SKM-1 (cell line): ENCODE results near the gene RGP1.

Experiments used
- DNase-seq: peaks from one replicate; lab custom pipeline; 2025; ENCODE audit not compliant: unreplicated experiment; lab: John Stamatoyannopoulos, UW

The RGP1 gene, protein sequence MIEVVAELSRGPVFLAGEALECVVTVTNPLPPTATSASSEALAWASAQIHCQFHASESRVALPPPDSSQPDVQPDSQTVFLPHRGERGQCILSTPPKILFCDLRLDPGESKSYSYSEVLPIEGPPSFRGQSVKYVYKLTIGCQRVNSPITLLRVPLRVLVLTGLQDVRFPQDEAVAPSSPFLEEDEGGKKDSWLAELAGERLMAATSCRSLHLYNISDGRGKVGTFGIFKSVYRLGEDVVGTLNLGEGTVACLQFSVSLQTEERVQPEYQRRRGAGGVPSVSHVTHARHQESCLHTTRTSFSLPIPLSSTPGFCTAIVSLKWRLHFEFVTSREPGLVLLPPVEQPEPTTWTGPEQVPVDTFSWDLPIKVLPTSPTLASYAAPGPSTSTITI

DNA sequence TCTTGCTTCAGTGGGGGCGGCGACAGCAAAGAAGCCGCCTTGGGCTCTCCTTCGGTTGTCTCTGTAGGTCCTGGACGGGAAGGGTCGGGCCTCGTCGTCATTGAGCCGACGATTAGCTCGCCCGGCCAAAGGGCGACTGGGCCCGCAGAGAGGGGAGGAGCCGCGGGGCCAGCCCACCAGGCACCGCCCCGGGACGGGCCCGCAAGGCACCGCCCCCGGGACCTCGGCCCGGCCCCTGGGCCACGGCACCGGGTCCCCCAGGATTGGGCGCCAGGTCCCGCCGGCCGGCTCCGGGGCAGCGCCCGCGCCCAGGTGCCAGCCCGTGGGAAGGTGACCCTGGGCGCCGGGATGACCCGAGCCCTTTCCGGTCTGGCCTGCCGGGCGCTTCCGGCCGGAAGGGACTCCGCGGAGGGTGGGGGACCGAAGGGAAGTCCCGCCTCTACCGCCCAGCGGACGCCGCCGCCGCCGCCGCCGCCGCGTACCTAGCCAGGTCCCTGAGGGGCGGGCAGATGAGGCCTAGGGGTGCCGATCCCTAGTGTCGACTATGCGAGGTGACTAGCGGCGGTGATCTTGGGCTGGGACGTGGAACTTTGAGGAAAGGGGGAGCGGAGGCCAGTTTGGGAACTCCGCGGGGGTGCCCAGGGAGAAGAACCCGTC, at the start of gene RGP1, which contains the start of gene GBA2:
RGP1 (plus strand) TSS at position 430 of the 657 bp plus-strand sequence. CDS start 469 bp downstream, outside the sequence.
GBA2 (minus strand) TSS at position 371 of the 657 bp plus-strand sequence. CDS start 524 bp downstream, outside the sequence.
- DNase-seq: peak; percentile 43

- DNase-seq: no peak
Observed at GRCh38 chr9:35700031-35700430, 49.1 kb upstream of the RGP1 start.

- no peak for DNase-seq
Observed at GRCh38 chr9:35700942-35701341, 48.1 kb upstream of the RGP1 start.

GRCh38 chr9:35702696-35703095, 46.4 kb upstream of the RGP1 start:
- no peak for DNase-seq

GRCh38 chr9:35703906-35704672, 45.0 kb upstream of the RGP1 start:
- no peak for DNase-seq

DNA sequence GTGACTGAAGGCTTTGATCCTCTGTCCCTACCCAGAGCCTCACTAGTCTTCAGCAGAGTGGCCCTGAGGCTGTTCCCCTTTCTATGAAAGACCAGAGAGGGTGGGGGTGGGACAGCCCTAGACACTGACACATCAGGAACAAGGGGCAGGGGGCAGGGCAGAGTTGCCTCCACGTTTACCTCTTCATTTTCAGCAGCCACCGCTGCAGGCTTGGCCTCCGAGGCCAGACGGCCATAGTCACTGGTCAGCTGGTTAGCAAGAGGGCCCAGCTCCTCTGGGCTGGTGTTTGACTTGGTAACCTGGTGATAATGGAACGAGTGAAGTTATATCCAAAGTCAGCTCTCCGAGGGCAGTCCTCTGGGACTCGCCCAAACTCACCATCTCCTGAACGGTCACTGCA, 43.7 kb upstream of the RGP1 start:
- no peak for DNase-seq

GRCh38 chr9:35705836-35706430, 43.2 kb upstream of the RGP1 start:
- DNase-seq: no peak

DNA sequence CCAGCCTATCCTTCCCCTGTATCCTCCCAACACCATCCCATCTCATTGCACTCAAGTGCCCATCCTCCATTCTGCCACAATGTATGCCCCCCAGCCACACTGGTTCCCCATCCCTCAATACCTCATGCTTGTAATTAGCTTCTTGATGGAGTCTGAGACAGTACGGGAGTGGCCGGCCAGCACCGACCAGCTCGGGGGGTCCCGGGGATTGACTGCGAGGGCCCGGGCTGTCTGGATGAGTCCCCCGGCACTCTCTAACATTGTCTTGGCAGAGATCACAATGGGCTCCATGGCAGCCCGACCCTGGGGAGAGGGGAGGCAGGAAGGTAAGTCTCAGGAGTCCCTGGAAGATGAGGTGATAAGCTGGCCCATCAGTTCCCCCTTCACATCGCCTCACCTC, 42.1 kb upstream of the RGP1 start:
- no peak for DNase-seq

DNA sequence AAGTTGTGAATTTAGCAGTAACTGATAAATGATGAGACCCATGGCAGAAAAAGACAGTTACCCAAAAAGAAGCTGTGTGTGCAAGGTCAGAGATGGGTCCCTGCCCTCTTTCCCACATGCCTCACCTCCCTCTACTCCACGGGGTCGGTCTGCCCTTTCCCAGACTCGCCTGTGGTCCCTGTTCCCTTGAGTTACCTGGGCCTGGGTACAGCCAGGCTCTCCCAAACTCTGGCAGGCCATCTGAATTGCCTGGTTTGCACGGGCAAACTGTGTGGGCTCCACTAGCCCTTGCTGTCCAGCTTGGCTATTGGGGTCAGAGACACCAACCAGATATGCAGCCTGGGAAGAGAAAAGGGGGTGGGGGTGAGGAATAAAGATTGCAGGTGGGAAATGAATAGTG, 40.9 kb upstream of the RGP1 start:
- DNase-seq: no peak

DNA sequence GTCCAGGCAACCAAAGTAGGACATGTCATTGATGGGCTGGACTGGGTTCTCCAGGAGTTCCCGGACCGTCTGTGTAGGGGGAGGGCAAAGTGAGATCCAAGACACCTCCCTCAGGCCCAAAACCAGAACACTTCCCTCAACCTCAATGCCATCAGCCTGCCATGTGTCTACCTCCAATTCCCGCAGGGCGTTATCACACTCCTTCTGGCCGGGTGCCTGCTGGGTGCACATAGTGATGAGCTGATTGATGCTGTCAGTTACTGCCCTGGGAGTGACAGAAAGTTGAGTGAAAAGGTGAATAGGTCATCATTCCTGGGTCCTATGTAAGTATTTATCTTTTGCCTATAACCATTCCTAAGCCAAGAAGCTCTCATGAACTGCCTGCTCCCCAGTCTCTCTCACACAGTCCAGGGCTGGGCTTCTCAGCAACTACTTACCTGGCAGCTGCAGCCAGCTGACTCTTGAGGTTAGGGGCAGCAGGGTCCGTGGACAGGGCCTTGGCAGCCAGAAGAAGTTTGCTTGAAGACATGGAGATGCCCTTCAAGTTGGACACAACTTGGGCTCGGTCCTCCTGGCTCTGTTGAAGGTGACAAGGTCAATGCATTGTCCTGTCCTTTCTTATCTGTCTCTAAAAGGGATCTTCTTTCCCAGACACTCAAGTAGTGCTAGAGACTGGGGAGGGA, 38.1 kb upstream of the RGP1 start:
- no peak for DNase-seq

GRCh38 chr9:35711501-35712428, 37.3 kb upstream of the RGP1 start:
- DNase-seq: no peak

- DNase-seq: no peak
Observed at GRCh38 chr9:35712762-35713400, 36.2 kb upstream of the RGP1 start.

DNA sequence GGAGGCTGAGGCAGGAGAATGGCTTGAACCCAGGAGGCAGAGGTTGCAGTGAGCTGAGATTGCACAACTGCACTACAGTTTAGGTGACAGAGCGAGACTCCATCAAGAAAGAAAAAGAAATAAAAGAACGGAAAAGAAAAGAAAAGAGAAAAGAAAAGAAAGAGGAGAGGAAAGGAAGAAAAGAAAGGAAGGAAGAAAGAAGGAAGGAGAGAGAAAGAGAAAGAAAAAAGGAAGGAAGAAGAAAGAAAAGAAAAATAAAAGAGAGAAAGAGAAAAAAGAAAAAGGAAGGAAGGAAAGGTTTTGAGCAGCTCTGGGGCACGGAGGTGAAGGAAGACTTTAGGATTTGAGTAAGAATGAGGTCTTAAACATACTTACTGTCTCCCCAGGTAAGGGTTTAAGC, 35.5 kb upstream of the RGP1 start:
- DNase-seq: no peak

DNA sequence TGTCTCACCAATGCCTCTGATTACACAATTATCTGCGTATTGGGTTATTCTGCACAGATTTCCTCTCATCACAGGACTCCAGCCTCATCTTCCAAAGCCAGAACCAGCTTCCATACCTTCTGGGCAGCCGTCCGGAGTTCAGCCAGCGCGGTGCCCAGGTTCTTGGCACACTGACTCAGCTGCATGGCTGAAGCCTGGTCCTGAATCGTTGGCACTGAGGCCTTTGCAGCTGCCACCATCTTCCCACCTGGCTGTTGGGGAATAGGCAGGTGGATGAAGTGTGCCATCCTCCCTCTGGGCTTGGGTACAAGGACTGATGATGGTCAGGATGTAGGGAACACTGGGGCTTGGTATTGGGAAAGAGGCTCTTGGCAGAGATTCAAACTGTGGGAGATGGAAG, 35.0 kb upstream of the RGP1 start:
- no peak for DNase-seq

- DNase-seq: no peak
Observed at GRCh38 chr9:35714579-35715252, 34.4 kb upstream of the RGP1 start.

DNA sequence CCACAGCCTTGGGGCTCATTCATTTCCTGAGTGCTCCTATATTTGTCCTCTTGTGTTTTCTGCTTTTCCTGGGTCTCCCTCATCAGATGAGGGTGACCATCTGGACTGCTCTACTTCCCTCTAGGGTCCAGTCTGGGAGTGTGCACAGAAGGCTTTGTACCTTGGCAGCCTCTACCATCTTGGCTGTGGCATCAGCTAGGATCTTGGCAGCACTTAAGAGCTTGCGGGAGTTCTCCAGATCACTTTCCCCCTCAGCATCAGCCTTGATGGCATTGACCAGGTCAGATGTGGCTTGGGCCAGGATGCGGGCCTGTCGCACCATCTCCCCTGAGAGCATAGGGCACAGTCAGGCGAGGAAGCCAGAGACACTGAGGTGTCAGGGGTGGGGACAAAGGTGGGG, 32.9 kb upstream of the RGP1 start:
- DNase-seq: no peak

- no peak for DNase-seq
Observed at GRCh38 chr9:35717132-35717870, 31.8 kb upstream of the RGP1 start.
